Mesendoderm (in vitro differentiated cells): Measurements from ENCODE around the gene SLC39A11. TPM values are rescaled to one million over a fixed set of nuclear protein-coding genes. Genes with fewer than 3 reads are reported as not detected.

Experiments used
- small RNA-seq: library from polyadenylated mRNA; stranded (forward); fragments of <200 nt; extraction: miRNeasy Mini kit (QIAGEN cat#:217004); gene quantifications from one replicate; pipeline ENCODE3, GENCODE V24; 2013; ENCODE audit not compliant: insufficient read depth

Gene SLC39A11

Small RNA genes lying within 50 kb of the gene (small RNA-seq; reads per million reads assigned to genes)
- gene RF00422, result not detected
